Measurements from ENCODE around the gene MAMLD1.
A peak's percentile ranks its signal among the peaks of the same experiment; 100 is the strongest.

The MAMLD1 gene

GRCh38 chrX:150525061-150525919, 162.2 kb downstream of the MAMLD1 start:
- DNase-seq (ENCODE audit: extremely low read depth in 1 of 2, low read depth in 1 of 2), result no peak

GRCh38 chrX:150526692-150527091, 163.6 kb downstream of the MAMLD1 start:
- DNase-seq (ENCODE audit: extremely low read depth in 1 of 2, low read depth in 1 of 2), result no peak

- no peak for DNase-seq (ENCODE audit: extremely low read depth in 1 of 2, low read depth in 1 of 2)
Measured at GRCh38 chrX:150527108-150527507, 164.0 kb downstream of the MAMLD1 start.

- no peak for DNase-seq (ENCODE audit: extremely low read depth in 1 of 2, low read depth in 1 of 2)
Measured at GRCh38 chrX:150529587-150529986, 166.5 kb downstream of the MAMLD1 start.

- DNase-seq (ENCODE audit: extremely low read depth in 1 of 2, low read depth in 1 of 2), result no peak
Measured at GRCh38 chrX:150530821-150531220, 167.7 kb downstream of the MAMLD1 start.

- no peak for DNase-seq (ENCODE audit: extremely low read depth in 1 of 2, low read depth in 1 of 2)
Measured at GRCh38 chrX:150531467-150531866, 168.3 kb downstream of the MAMLD1 start.

- no peak for DNase-seq (ENCODE audit: extremely low read depth in 1 of 2, low read depth in 1 of 2)
Measured at GRCh38 chrX:150533863-150534262, 170.7 kb downstream of the MAMLD1 start.

GRCh38 chrX:150536455-150537116, 173.5 kb downstream of the MAMLD1 start:
- DNase-seq (ENCODE audit: extremely low read depth in 1 of 2, low read depth in 1 of 2), result no peak

- DNase-seq (ENCODE audit: extremely low read depth in 1 of 2, low read depth in 1 of 2), result no peak
Measured at GRCh38 chrX:150537851-150538250, 174.7 kb downstream of the MAMLD1 start.

GRCh38 chrX:150540965-150541364, 177.8 kb downstream of the MAMLD1 start:
- DNase-seq (ENCODE audit: extremely low read depth in 1 of 2, low read depth in 1 of 2), result no peak

- no peak for DNase-seq (ENCODE audit: extremely low read depth in 1 of 2, low read depth in 1 of 2)
Measured at GRCh38 chrX:150542846-150543229, 179.7 kb downstream of the MAMLD1 start.

GRCh38 chrX:150543230-150544155, 180.4 kb downstream of the MAMLD1 start:
- DNase-seq (ENCODE audit: extremely low read depth in 1 of 2, low read depth in 1 of 2), result no peak

GRCh38 chrX:150544222-150544787, 181.2 kb downstream of the MAMLD1 start:
- DNase-seq (ENCODE audit: extremely low read depth in 1 of 2, low read depth in 1 of 2), result no peak

- no peak for DNase-seq (ENCODE audit: extremely low read depth in 1 of 2, low read depth in 1 of 2)
Measured at GRCh38 chrX:150544835-150545770, 182.0 kb downstream of the MAMLD1 start.

GRCh38 chrX:150546711-150547153, 183.6 kb downstream of the MAMLD1 start:
- DNase-seq (ENCODE audit: extremely low read depth in 1 of 2, low read depth in 1 of 2), result no peak

GRCh38 chrX:150547375-150548115, 184.4 kb downstream of the MAMLD1 start:
- no peak for DNase-seq (ENCODE audit: extremely low read depth in 1 of 2, low read depth in 1 of 2)

- no peak for DNase-seq (ENCODE audit: extremely low read depth in 1 of 2, low read depth in 1 of 2)
Measured at GRCh38 chrX:150548251-150548650, 185.1 kb downstream of the MAMLD1 start.

GRCh38 chrX:150548684-150549083, 185.6 kb downstream of the MAMLD1 start:
- peak in 1 of 2 donors; percentile 11 for DNase-seq (ENCODE audit: extremely low read depth in 1 of 2, low read depth in 1 of 2)

- no peak for DNase-seq (ENCODE audit: extremely low read depth in 1 of 2, low read depth in 1 of 2)
Measured at GRCh38 chrX:150551963-150552362, 188.8 kb downstream of the MAMLD1 start.

All from stimulated activated CD8-positive, alpha-beta memory T cell treated with anti-CD3 and anti-CD28 coated beads, Interleukin-7, amount 100 ng/mL, for 48 hours (primary cell).